T-helper 1 cell treated with Interleukin-12 subunit alpha and Interleukin-12 subunit beta and Interleukin-4 antibody, amounts not matched to agents 30 μg/mL and 1 μg/mL, for 36 hours (primary cell): Measurements from ENCODE around the gene PTPRS.

Experiments
- H3K27ac Mint-ChIP-seq: one replicate; pipeline ENCODE4 v1.8.0; 2021; ENCODE audit warnings: mild to moderate bottlenecking, mixed read lengths
- H3K27me3 Mint-ChIP-seq: one replicate; pipeline ENCODE4 v1.8.0; 2021; ENCODE audit warnings: low read depth, mixed read lengths
- H3K36me3 Mint-ChIP-seq: one replicate; pipeline ENCODE4 v1.8.0; 2021; ENCODE audit warnings: low read depth, mixed read lengths
- H3K4me1 Mint-ChIP-seq: one replicate; pipeline ENCODE4 v1.8.0; 2021; ENCODE audit warnings: low read depth, mixed read lengths
- H3K4me3 Mint-ChIP-seq: one replicate; pipeline ENCODE4 v1.8.0; 2021; ENCODE audit warnings: mild to moderate bottlenecking, moderate library complexity, mixed read lengths
- H3K9me3 Mint-ChIP-seq: one replicate; pipeline ENCODE4 v1.8.0; 2021; ENCODE audit warnings: mixed read lengths

Gene PTPRS

DNA sequence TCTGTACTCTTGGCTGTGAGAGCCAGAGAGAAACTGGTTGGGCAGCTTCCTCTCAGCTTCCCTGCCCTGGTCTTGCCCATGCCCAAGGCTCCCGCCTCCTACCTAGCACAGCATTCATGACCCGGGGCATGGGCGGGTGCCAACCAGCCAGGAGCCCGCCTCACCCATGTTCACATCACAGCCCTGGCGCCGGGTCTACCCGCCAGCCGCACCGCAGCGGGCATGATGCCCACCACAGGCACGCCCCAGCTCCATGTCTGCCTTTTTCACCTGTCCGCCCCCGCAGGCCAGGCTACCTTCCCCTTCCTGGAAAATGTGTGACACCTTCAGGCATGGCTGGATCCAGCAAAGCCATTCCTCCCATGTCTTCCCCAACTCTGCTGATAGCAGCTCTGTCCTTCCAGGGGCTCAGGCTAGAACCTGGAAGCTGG is 42.1 kb downstream of the PTPRS start:
- Mint-ChIP-seq H3K27ac (no peak overlapping the region), H3K36me3 (no peaks in the 10 kb centered on the region), H3K4me3 (no peak overlapping the region), H3K9me3 (no peaks in the 10 kb centered on the region), H3K4me1 (no peaks in the 10 kb centered on the region), H3K27me3 (peaks cover 12% of the 10 kb centered on the region)

- Mint-ChIP-seq H3K9me3 (no peaks in the 10 kb centered on the region), H3K27me3 (peaks cover 14% of the 10 kb centered on the region), H3K27ac (no peak overlapping the region), H3K4me3 (no peak overlapping the region), H3K36me3 (no peaks in the 10 kb centered on the region), H3K4me1 (no peaks in the 10 kb centered on the region)
Observed at GRCh38 chr19:5297272-5297669, 43.3 kb downstream of the PTPRS start.

- no peaks in the 10 kb centered on the region for H3K9me3 Mint-ChIP-seq
- no peak overlapping the region for H3K4me3 Mint-ChIP-seq
- no peak overlapping the region for H3K27ac Mint-ChIP-seq
- H3K36me3 Mint-ChIP-seq, result no peaks in the 10 kb centered on the region
- H3K4me1 Mint-ChIP-seq, result no peaks in the 10 kb centered on the region
- H3K27me3 Mint-ChIP-seq, result peaks cover 14% of the 10 kb centered on the region
Observed at GRCh38 chr19:5296457-5297271, 43.9 kb downstream of the PTPRS start.

- Mint-ChIP-seq H3K9me3 (no peaks in the 10 kb centered on the region), H3K4me1 (no peaks in the 10 kb centered on the region), H3K36me3 (no peaks in the 10 kb centered on the region), H3K4me3 (no peak overlapping the region), H3K27ac (no peak overlapping the region), H3K27me3 (peaks cover 14% of the 10 kb centered on the region)
Observed at GRCh38 chr19:5296021-5296420, 44.6 kb downstream of the PTPRS start.

DNA sequence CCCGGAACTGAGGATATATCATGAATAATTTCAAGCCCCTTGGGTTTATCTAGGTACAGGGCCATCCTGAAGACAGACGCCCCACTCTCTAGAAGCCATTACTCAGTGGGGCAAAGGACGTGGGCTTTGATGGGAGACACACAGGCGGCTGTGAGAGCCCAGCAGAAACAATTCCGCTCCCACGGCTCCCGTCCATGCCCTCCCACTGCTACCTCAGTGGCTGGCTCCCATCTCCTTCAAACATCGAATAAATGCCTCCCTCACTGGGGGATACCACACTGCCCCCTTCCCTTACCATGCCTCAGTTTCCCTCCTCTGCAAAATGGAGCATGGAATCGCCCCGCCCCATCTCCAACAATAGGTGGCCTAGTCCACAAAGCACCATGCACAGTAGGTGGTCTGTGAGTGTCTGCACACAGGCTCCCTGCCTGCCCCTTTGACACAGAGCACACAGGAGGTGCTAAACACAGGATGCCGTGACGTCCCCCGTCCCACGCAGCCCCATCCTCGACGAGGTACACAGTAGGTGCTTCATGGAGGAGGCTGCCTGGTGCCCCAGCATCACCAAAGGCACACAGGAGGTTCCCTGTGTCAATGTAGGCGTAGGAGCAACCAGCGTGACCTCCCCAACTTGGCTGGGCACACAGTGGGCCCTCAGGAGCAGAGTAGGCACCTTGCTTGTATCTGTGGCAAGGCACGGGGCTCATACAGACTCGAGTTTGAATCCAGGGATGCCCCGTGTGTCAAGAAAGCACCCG is 46.0 kb downstream of the PTPRS start:
- Mint-ChIP-seq H3K4me1 (no peaks in the 10 kb centered on the region), H3K27ac (no peak overlapping the region), H3K36me3 (no peaks in the 10 kb centered on the region), H3K4me3 (no peak overlapping the region), H3K27me3 (peaks cover 14% of the 10 kb centered on the region), H3K9me3 (no peaks in the 10 kb centered on the region)

DNA sequence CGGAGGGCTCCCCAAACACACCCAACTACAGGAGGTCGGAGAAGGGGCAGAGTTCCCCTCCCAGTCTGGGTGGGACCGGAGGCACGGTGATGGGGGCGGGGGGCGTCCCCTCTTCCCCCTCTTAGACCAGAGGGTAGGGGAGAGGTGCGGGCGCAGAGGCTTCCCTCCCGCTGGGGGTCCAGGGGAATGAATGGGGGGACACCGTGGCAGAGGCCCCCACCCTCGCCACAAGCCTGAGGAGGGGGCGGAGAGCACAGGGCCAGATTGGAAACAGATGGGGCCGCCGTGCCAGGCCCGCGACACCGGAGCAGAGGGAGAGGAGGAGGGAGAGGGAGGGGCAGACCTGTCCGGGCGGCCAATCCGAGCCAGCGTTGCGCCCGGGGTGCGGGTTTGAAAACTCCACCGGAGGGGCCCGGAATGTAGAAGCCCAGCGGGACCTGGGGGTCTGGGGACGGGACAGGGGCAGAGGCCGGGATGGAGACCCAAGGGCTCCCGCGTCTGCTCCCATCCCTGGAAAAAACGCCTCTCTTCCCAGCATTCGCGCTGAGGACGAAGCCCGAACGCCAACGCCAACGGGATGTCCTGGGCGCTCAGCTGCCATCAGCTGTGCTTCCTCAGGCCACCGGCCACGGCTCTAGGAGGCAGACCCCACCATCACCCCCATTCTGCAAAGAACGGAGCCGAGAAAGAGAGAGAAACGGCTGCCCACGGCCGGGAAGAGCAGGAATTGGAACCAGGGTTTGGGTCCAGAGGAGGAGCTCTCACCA is 46.8 kb downstream of the PTPRS start:
- Mint-ChIP-seq H3K9me3 (no peaks in the 10 kb centered on the region), H3K27ac (no peak overlapping the region), H3K27me3 (peaks cover 14% of the 10 kb centered on the region), H3K4me1 (no peaks in the 10 kb centered on the region), H3K4me3 (no peak overlapping the region), H3K36me3 (no peaks in the 10 kb centered on the region)

DNA sequence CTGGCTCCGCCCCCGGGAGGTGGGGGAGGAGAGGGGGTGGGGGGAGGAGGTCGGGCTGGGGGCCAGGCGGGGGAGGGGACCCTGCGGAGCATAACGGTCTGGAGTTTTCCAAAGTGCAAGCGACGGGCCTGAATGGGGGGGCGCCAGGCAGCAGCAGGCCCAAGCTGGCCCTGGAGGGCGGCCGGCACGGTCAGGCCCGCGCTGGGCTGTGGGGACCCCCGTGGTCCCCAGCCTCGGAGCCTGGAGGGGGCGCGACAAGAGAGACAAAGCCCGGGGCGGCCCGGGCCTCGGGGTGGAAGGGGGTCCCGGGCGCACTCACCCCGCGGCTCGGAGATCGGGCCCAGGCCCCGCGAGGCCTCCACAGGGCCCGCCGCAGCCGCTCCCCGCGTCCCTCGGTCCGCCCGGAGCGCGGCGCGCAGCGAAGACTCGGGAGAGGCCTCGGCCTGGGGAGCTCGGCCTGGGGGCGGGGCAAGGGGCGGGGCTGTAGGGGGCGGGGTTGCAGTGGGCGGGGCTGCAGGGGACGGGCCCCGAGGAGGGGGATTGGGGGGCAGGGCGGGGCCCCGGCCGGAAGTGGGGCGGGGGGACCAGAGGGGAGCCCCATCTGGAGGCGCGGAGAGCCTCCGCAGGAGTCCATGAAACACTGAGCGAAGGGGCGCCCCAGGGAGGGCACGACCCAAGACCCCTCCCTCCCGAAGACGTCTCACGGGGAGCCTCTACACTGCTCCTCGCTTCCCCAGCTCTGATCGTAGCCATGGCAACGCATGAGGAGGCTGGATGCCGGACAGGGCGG is 47.6 kb downstream of the PTPRS start:
- Mint-ChIP-seq H3K4me1 (no peaks in the 10 kb centered on the region), H3K36me3 (no peaks in the 10 kb centered on the region), H3K4me3 (no peak overlapping the region), H3K27ac (no peak overlapping the region), H3K27me3 (peaks cover 14% of the 10 kb centered on the region), H3K9me3 (no peaks in the 10 kb centered on the region)

- Mint-ChIP-seq H3K27ac (no peak overlapping the region), H3K36me3 (no peaks in the 10 kb centered on the region), H3K4me3 (no peak overlapping the region), H3K9me3 (no peaks in the 10 kb centered on the region), H3K4me1 (no peaks in the 10 kb centered on the region), H3K27me3 (peaks cover 14% of the 10 kb centered on the region)
Observed at GRCh38 chr19:5292453-5292821, 48.2 kb downstream of the PTPRS start.

- Mint-ChIP-seq H3K9me3 (no peaks in the 10 kb centered on the region), H3K36me3 (no peaks in the 10 kb centered on the region), H3K4me3 (no peak overlapping the region), H3K4me1 (no peaks in the 10 kb centered on the region), H3K27ac (no peak overlapping the region), H3K27me3 (peaks cover 14% of the 10 kb centered on the region)
Observed at GRCh38 chr19:5291588-5292193, 48.9 kb downstream of the PTPRS start.
